SK-N-MC (cell line): ENCODE measurements around the gene SKIC3.
A peak's percentile ranks its signal among the peaks of the same experiment; 100 is the strongest.

Source experiments
- DNase-seq: peaks from one replicate; pipeline ENCODE4 v3.0.0-alpha.2; 2011; ENCODE audit warnings: low read depth, low spot score
- H3K27ac ChIP-seq: fragments of 200-600 bp; sonication (generic); 2 replicates; pipeline ENCODE4 v1.5.1; 2016; ENCODE audit warnings: mixed run types
- H3K36me3 ChIP-seq: fragments of 200-600 bp; sonication (generic); 2 replicates; pipeline ENCODE4 v1.6.1; 2017; ENCODE audit warnings: antibody characterized with exemption, low read length, mixed read lengths; ENCODE audit not compliant: insufficient read depth
- H3K4me3 ChIP-seq: fragments of 200-600 bp; sonication (generic); 2 replicates; pipeline ENCODE4 v1.5.1; 2016
- H3K9ac ChIP-seq: fragments of 200-600 bp; sonication (generic); 2 replicates; pipeline ENCODE4 v1.8.0; 2017; ENCODE audit warnings: mixed run types, mixed read lengths; ENCODE audit not compliant: insufficient read length
- H3K9me3 ChIP-seq: fragments of 200-600 bp; sonication (generic); 2 replicates; pipeline ENCODE4 v1.6.1; 2017; ENCODE audit warnings: low read depth, mild to moderate bottlenecking, antibody characterized with exemption, low read length, moderate library complexity, mixed read lengths
- EZH2 ChIP-seq: fragments of 200-600 bp; sonication (generic); IDR thresholded peaks from one replicate; pipeline ENCODE4 v1.6.1; 2017; ENCODE audit warnings: antibody characterized with exemption
- FOXP2 ChIP-seq: optimal IDR thresholded peaks from 2 replicates; pipeline ENCODE3; 2011; ENCODE audit warnings: mild to moderate bottlenecking, moderate library complexity; ENCODE audit not compliant: insufficient read depth; ENCODE audit errors: extremely low read length, control extremely low read depth
- POLR2AphosphoS5 ChIP-seq: IDR thresholded peaks from 2 replicates; pipeline ENCODE4 v1.6.1; 2012; ENCODE audit warnings: mild to moderate bottlenecking, low read depth, low read length, borderline replicate concordance

The SKIC3 gene

GRCh38 chr5:95572016-95572415 is 17.2 kb upstream of the SKIC3 start:
- TF ChIP-seq EZH2 = no peak
- no peak for TF ChIP-seq FOXP2
- no peak for TF ChIP-seq POLR2AphosphoS5
- DNase-seq = no peak
- no peak overlapping the region for H3K9ac ChIP-seq
- H3K36me3 ChIP-seq = peaks cover 6% of the 10 kb centered on the region; the same call in 1 of the 2 replicates
- H3K9me3 ChIP-seq = no peaks in the 10 kb centered on the region
- no peak overlapping the region for H3K4me3 ChIP-seq
- no peak overlapping the region for H3K27ac ChIP-seq

DNA sequence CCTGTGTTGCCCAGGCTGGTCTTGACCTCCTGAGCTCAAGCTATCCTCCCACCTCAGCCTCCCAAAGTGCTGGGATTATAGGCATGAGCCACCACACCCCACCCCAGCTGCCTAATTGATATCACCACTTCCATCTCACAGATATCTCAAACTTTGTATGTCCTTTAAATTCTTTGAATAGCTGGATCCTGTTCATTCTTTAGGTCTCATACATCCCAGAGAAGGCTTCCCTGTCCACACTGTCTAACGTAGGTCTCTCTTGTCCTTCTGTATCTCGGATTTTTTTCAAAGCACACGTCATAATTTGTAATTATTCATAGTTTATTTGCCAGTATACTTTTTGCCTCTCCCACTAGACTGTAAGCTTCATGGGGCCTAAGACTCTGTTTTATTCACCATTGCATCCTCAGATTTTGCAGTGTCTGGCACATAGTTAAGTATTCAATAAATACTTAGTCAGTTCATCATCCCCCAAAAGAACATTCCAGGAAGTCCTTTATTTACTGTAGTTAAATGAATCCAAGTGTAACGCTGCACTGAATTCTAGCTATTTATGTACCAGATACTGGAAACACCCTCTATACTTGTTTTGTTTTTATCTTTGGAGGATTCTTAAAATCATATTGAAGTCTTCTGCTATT is 10.6 kb upstream of the SKIC3 start:
- Histone ChIP-seq H3K36me3 (no peaks in the 10 kb centered on the region; the same call in 1 of the 2 replicates), H3K27ac (no peak overlapping the region), H3K9me3 (no peaks in the 10 kb centered on the region), H3K9ac (no peak overlapping the region), H3K4me3 (no peak overlapping the region)
- no peak for TF ChIP-seq FOXP2
- no peak for TF ChIP-seq POLR2AphosphoS5
- TF ChIP-seq EZH2 = no peak
- no peak for DNase-seq

DNA sequence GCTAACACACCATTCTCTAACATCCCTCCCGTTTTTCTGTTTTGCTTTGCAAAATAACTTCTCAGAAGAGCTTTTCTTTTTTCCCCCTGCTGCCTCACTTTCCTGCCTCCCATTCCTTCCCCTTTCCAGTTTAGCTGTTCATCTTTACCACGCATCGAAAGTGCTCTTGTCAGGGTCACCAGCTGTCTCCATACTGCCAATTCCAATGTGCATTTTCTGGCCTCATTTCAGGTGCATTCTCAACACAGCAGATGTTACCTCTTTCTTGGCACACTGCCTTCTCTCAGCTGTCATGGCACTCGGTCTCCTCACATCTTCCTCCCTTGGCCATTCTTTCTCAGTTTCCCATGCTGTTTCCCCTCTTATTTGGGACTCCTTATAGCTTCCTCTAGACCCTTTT is 9.7 kb upstream of the SKIC3 start:
- H3K9me3 ChIP-seq = no peaks in the 10 kb centered on the region
- H3K4me3 ChIP-seq = no peak overlapping the region
- H3K27ac ChIP-seq = no peak overlapping the region
- no peaks in the 10 kb centered on the region; the same call in 1 of the 2 replicates for H3K36me3 ChIP-seq
- no peak overlapping the region for H3K9ac ChIP-seq
- TF ChIP-seq EZH2 (no peak), POLR2AphosphoS5 (no peak), FOXP2 (no peak)
- no peak for DNase-seq

DNA sequence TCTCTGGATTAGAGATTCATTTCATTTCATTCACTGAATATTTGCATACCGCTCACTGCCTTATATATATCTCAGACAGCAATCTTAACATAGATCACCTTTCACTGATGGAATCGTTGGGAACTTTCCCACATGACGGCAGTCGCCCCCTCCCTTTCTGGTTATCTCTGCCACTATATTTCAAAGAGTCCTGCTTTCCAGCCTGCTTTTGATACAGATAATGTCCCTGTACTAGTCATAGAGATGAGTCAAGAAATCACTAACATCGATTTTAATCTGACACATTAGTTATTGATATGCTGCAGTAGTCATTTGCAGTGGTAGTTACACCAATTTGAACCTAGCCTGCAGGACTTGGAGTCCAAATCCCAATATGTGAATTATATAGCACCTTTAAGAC is 8.6 kb upstream of the SKIC3 start:
- no peak for DNase-seq
- no peak overlapping the region for H3K27ac ChIP-seq
- H3K4me3 ChIP-seq = no peak overlapping the region
- no peak overlapping the region for H3K9ac ChIP-seq
- TF ChIP-seq POLR2AphosphoS5 (no peak), FOXP2 (no peak), EZH2 (no peak)
- H3K9me3 ChIP-seq = no peaks in the 10 kb centered on the region
- no peaks in the 10 kb centered on the region; the same call in 1 of the 2 replicates for H3K36me3 ChIP-seq

DNA sequence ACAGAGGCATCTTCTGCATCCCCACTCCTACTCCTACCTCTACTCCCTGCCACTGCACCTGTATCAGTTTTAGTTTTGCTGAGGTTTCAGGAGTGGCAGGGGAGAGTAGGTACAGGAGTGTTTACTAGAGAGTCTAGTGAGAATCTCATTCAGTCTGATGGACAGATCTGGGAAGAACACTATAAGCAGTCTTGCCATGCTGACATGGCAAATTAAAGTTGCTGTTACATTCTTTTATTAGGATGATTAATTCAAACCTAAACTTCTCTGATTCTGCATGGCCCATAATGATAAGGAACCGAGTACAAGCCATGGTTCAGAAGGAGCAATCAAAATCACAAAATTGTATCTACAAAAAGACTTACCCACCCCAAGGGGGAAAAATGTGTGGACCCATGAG is 7.5 kb upstream of the SKIC3 start:
- H3K27ac ChIP-seq = no peak overlapping the region
- no peak for DNase-seq
- no peak for TF ChIP-seq EZH2
- TF ChIP-seq POLR2AphosphoS5 = no peak
- no peak for TF ChIP-seq FOXP2
- H3K4me3 ChIP-seq = no peak overlapping the region
- no peaks in the 10 kb centered on the region for H3K36me3 ChIP-seq
- no peak overlapping the region for H3K9ac ChIP-seq
- no peaks in the 10 kb centered on the region for H3K9me3 ChIP-seq

DNA sequence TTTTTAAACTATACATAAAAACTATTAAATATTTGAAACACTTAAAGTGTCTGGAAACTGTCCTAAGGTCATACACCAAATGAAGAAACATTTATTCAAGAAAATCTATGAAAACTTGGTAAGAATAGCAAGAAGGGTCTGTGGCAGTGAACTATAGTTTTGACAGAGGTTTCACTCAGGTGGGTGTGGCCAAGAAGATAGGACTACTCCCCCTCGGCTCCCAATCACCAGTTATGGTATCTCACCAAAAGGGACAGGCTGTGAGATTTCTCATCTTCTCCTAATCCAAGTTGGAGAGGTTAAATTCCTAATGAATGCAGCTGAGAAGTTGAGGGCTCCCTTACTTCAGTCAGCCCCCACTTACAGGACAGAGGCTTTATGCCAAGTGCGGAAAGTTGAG is 3.1 kb upstream of the SKIC3 start:
- Histone ChIP-seq H3K4me3 (no peak overlapping the region), H3K9me3 (no peaks in the 10 kb centered on the region), H3K9ac (no peak overlapping the region), H3K36me3 (peaks cover 4% of the 10 kb centered on the region), H3K27ac (no peak overlapping the region)
- TF ChIP-seq EZH2 = no peak
- no peak for TF ChIP-seq POLR2AphosphoS5
- TF ChIP-seq FOXP2 = no peak
- DNase-seq = no peak

DNA sequence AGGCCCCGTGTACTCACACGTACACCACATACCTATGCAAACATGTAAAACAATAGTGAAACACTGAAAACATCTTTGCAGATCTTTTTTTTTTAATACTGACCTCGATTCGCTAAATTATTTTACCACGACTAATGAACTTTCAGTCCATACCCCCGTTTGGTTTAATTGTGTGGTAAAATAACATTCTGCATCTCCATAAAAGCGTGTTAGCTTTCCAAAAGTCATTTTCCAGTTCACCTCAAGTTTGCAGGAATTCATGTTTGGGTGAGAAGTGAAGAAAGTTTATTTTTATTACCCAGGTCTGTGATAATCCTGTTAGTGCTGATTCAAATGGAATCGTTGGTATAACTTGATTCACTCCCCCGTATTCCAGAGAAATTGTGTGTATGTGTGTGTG is 776 bp upstream of the SKIC3 start:
- H3K27ac ChIP-seq = no peak overlapping the region
- H3K9ac ChIP-seq = peak overlapping the region; percentile 72
- DNase-seq = no peak
- H3K4me3 ChIP-seq = peak overlapping the region; percentile 81
- H3K36me3 ChIP-seq = peaks cover 12% of the 10 kb centered on the region
- no peaks in the 10 kb centered on the region for H3K9me3 ChIP-seq
- TF ChIP-seq POLR2AphosphoS5 (no peak), EZH2 (no peak), FOXP2 (no peak)

- Histone ChIP-seq H3K9me3 (no peaks in the 10 kb centered on the region), H3K4me3 (peak overlapping the region; percentile 81), H3K9ac (peak overlapping the region; percentile 73), H3K27ac (no peak overlapping the region), H3K36me3 (peaks cover 24% of the 10 kb centered on the region)
- no peak for TF ChIP-seq POLR2AphosphoS5
- TF ChIP-seq FOXP2 = no peak
- TF ChIP-seq EZH2 = no peak
- DNase-seq = no peak
Measured at GRCh38 chr5:95554331-95554646, 488 bp downstream of the SKIC3 start.

DNA sequence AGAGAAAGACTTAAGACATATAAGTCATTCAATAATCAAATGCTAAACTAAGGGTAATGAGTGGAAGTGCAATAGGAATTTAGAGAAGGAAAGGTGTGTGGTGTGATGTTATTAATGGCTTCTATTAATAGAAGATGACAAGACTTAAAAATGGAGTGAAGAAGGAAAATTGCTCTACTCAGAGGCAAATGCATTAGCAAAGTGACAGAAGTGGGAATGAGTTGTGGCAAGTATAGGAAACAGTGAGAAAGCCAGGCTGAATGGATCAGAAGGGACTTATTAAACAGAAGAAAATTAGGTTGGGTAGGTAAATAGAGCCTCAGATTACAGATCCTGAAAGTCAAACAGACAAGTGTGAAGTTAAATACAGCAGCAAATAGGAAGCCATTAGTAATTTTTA is 5.7 kb downstream of the SKIC3 start:
- DNase-seq = no peak
- H3K9me3 ChIP-seq = no peaks in the 10 kb centered on the region; the same call in 1 of the 2 replicates
- peaks cover 69% of the 10 kb centered on the region for H3K36me3 ChIP-seq
- no peak overlapping the region for H3K27ac ChIP-seq
- H3K9ac ChIP-seq = no peak overlapping the region
- H3K4me3 ChIP-seq = no peak overlapping the region
- no peak for TF ChIP-seq FOXP2
- no peak for TF ChIP-seq POLR2AphosphoS5
- no peak for TF ChIP-seq EZH2
